Muscle layer of colon (tissue), 2 donors: ENCODE data around the gene MGAT5.

Experiments used
- H3K27ac ChIP-seq: one replicate; pipeline ENCODE4 v1.7.0; 2013; ENCODE audit warnings: low read depth, mild to moderate bottlenecking, low read length, moderate library complexity
- H3K27me3 ChIP-seq, 2 donors: one replicate each; pipeline ENCODE4 v1.7.0; 2013; ENCODE audit warnings: low read length in 2 of 2, mild to moderate bottlenecking in 2 of 2; ENCODE audit not compliant: insufficient read depth in 2 of 2, control insufficient read depth in 1 of 2
- H3K36me3 ChIP-seq: one replicate; pipeline ENCODE4 v1.7.0; 2013; ENCODE audit warnings: mild to moderate bottlenecking, low read length; ENCODE audit not compliant: insufficient read depth
- H3K4me1 ChIP-seq: one replicate; pipeline ENCODE4 v1.7.0; 2013; ENCODE audit warnings: mild to moderate bottlenecking, low read length; ENCODE audit not compliant: insufficient read depth
- H3K4me3 ChIP-seq, 2 donors: one replicate each; pipeline ENCODE4 v1.7.0; 2013; ENCODE audit warnings: low read length in 2 of 2, low read depth in 1 of 2, mild to moderate bottlenecking in 1 of 2, moderate library complexity in 1 of 2
- H3K9ac ChIP-seq: one replicate; pipeline ENCODE4 v1.7.0; 2013; ENCODE audit warnings: low read length
- H3K9me3 ChIP-seq: one replicate; pipeline ENCODE4 v1.7.0; 2013; ENCODE audit warnings: mild to moderate bottlenecking, low read length
- donor health status: abdominal sarcoma.
- donor health status: Adenocarcinoma of cecum.

Gene MGAT5

GRCh38 chr2:134346141-134346540 is 92.3 kb downstream of the MGAT5 start:
- Histone ChIP-seq H3K27me3 (no peaks in the 10 kb centered on the region), H3K9me3 (no peaks in the 10 kb centered on the region), H3K36me3 (peaks cover 4% of the 10 kb centered on the region), H3K4me1 (no peaks in the 10 kb centered on the region), H3K27ac (no peak overlapping the region), H3K4me3 (no peak overlapping the region), H3K9ac (no peak overlapping the region)

GRCh38 chr2:134347756-134348155 is 93.9 kb downstream of the MGAT5 start:
- H3K4me3 ChIP-seq, result no peak overlapping the region
- H3K27me3 ChIP-seq, result no peaks in the 10 kb centered on the region
- no peaks in the 10 kb centered on the region for H3K4me1 ChIP-seq
- no peak overlapping the region for H3K27ac ChIP-seq
- peaks cover 5% of the 10 kb centered on the region for H3K36me3 ChIP-seq
- no peaks in the 10 kb centered on the region for H3K9me3 ChIP-seq
- no peak overlapping the region for H3K9ac ChIP-seq

GRCh38 chr2:134348239-134348638 is 94.4 kb downstream of the MGAT5 start:
- no peaks in the 10 kb centered on the region for H3K4me1 ChIP-seq
- no peak overlapping the region for H3K9ac ChIP-seq
- H3K36me3 ChIP-seq, result peaks cover 5% of the 10 kb centered on the region
- no peak overlapping the region for H3K27ac ChIP-seq
- no peaks in the 10 kb centered on the region for H3K27me3 ChIP-seq
- no peak overlapping the region for H3K4me3 ChIP-seq
- no peaks in the 10 kb centered on the region for H3K9me3 ChIP-seq

GRCh38 chr2:134348760-134349159 is 94.9 kb downstream of the MGAT5 start:
- H3K27ac ChIP-seq, result no peak overlapping the region
- no peak overlapping the region for H3K4me3 ChIP-seq

DNA sequence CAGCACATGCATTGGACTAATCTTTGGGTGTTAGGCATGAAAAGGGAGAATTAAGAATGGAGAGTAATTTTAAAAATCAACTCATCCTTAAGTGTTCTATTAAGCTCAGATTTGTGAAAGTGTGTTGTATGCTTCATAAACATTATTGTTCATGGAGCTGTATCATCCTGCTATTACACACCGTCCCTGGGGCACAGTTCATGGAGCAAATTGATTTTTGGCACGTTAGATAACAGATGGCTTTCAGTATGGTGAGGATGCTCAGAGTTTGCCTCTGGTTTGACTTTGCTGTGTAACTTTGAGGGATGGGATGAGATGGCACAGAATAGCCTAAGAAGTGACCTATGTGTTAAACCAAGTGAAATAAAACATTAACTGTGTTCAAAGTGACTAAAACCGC is 97.1 kb downstream of the MGAT5 start:
- Histone ChIP-seq H3K4me1 (no peaks in the 10 kb centered on the region), H3K27me3 (no peaks in the 10 kb centered on the region), H3K27ac (no peak overlapping the region), H3K36me3 (peaks cover 5% of the 10 kb centered on the region), H3K4me3 (no peak overlapping the region), H3K9me3 (no peaks in the 10 kb centered on the region), H3K9ac (no peak overlapping the region)

More at GRCh38 chr2:134348760-134349159, 94.9 kb downstream of the MGAT5 start:
- Histone ChIP-seq H3K4me1 (no peaks in the 10 kb centered on the region), H3K36me3 (peaks cover 5% of the 10 kb centered on the region), H3K9ac (no peak overlapping the region), H3K9me3 (no peaks in the 10 kb centered on the region), H3K27me3 (no peaks in the 10 kb centered on the region)

- no peaks in the 10 kb centered on the region for H3K9me3 ChIP-seq
- no peaks in the 10 kb centered on the region for H3K4me1 ChIP-seq
- H3K36me3 ChIP-seq, result peaks cover 5% of the 10 kb centered on the region
- H3K4me3 ChIP-seq, result no peak overlapping the region
- H3K27ac ChIP-seq, result no peak overlapping the region
- no peak overlapping the region for H3K9ac ChIP-seq
- no peaks in the 10 kb centered on the region for H3K27me3 ChIP-seq
These were observed 98.0 kb downstream of the MGAT5 start for GRCh38 chr2:134351899-134352298.

- H3K27me3 ChIP-seq, result no peaks in the 10 kb centered on the region
- H3K4me3 ChIP-seq, result no peak overlapping the region
- H3K9ac ChIP-seq, result no peak overlapping the region
- no peaks in the 10 kb centered on the region for H3K4me1 ChIP-seq
- peaks cover 5% of the 10 kb centered on the region for H3K36me3 ChIP-seq
- H3K27ac ChIP-seq, result no peak overlapping the region
- no peaks in the 10 kb centered on the region for H3K9me3 ChIP-seq
These were observed 99.0 kb downstream of the MGAT5 start for GRCh38 chr2:134352844-134353243.

- no peaks in the 10 kb centered on the region for H3K27me3 ChIP-seq
- H3K9me3 ChIP-seq, result no peaks in the 10 kb centered on the region
- no peaks in the 10 kb centered on the region for H3K4me1 ChIP-seq
- no peak overlapping the region for H3K9ac ChIP-seq
- no peak overlapping the region for H3K27ac ChIP-seq
- peaks cover 5% of the 10 kb centered on the region for H3K36me3 ChIP-seq
- H3K4me3 ChIP-seq, result no peak overlapping the region
These were observed 100.7 kb downstream of the MGAT5 start for GRCh38 chr2:134354611-134355010.

GRCh38 chr2:134357814-134358213 is 103.9 kb downstream of the MGAT5 start:
- H3K27me3 ChIP-seq, result no peaks in the 10 kb centered on the region
- peaks cover 9% of the 10 kb centered on the region for H3K4me1 ChIP-seq
- no peak overlapping the region for H3K27ac ChIP-seq
- no peak overlapping the region for H3K9ac ChIP-seq
- H3K4me3 ChIP-seq, result no peak overlapping the region
- H3K36me3 ChIP-seq, result no peaks in the 10 kb centered on the region
- H3K9me3 ChIP-seq, result no peaks in the 10 kb centered on the region

GRCh38 chr2:134359367-134360081 is 105.7 kb downstream of the MGAT5 start:
- Histone ChIP-seq H3K27ac (no peak overlapping the region), H3K36me3 (no peaks in the 10 kb centered on the region), H3K9me3 (no peaks in the 10 kb centered on the region), H3K27me3 (no peaks in the 10 kb centered on the region), H3K4me3 (no peak overlapping the region), H3K4me1 (peaks cover 9% of the 10 kb centered on the region), H3K9ac (no peak overlapping the region)

GRCh38 chr2:134360745-134361487 is 107.0 kb downstream of the MGAT5 start:
- Histone ChIP-seq H3K9ac (no peak overlapping the region), H3K27me3 (no peaks in the 10 kb centered on the region), H3K36me3 (no peaks in the 10 kb centered on the region), H3K4me3 (no peak overlapping the region), H3K27ac (peak overlapping the region; percentile 7), H3K4me1 (peaks cover 9% of the 10 kb centered on the region), H3K9me3 (no peaks in the 10 kb centered on the region)

- Histone ChIP-seq H3K9ac (no peak overlapping the region), H3K27me3 (no peaks in the 10 kb centered on the region), H3K9me3 (no peaks in the 10 kb centered on the region), H3K36me3 (no peaks in the 10 kb centered on the region), H3K27ac (no peak overlapping the region), H3K4me3 (no peak overlapping the region), H3K4me1 (peaks cover 9% of the 10 kb centered on the region)
These were observed 107.8 kb downstream of the MGAT5 start for GRCh38 chr2:134361648-134362047.
